Germinal center (tissue), 1 donor: ENCODE measurements around the gene SLC30A5.
"Not testable (repeated sequence)": the region's sequence is repeated elsewhere in the genome, so short reads cannot be mapped to it uniquely, and the experiment has no call there.

ENCODE experiments used
- DNase-seq: peaks from one replicate; pipeline ENCODE4 v3.0.0; 2012; ENCODE audit warnings: mixed read lengths, low spot score

Gene SLC30A5

GRCh38 chr5:69093771-69094482 lies at the start of gene SLC30A5:
Gene SLC30A5, plus strand, starts transcription at chr5:69094014. Its CDS starts 242 bp downstream, at chr5:69094256.
- peak; percentile 97 for DNase-seq

GRCh38 chr5:69045213-69045612 lies 48.6 kb upstream of the SLC30A5 start:
- DNase-seq, result not testable (repeated sequence)

GRCh38 chr5:69046375-69046957 lies 47.3 kb upstream of the SLC30A5 start:
- DNase-seq, result no peak

DNA sequence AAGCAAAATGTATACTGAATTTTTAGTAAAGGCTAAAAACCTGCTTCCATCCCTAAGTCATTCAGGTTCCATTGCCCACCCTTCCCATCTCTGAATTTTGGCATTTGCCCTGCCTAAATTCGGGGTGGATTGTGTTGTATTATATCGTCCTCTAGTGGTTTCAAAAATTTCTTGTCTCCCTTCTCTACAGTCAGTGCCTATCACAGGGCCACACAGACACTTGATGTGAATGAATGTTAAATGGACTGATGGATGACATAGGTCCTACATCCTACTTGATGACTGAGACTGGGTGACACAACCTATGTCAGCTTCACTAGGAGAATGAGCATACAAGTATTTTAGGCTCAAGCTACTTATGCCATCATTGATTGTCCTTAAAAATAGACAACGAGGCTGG lies 45.6 kb upstream of the SLC30A5 start:
- DNase-seq, result no peak

GRCh38 chr5:69049151-69049550 lies 44.7 kb upstream of the SLC30A5 start:
- no peak for DNase-seq

DNA sequence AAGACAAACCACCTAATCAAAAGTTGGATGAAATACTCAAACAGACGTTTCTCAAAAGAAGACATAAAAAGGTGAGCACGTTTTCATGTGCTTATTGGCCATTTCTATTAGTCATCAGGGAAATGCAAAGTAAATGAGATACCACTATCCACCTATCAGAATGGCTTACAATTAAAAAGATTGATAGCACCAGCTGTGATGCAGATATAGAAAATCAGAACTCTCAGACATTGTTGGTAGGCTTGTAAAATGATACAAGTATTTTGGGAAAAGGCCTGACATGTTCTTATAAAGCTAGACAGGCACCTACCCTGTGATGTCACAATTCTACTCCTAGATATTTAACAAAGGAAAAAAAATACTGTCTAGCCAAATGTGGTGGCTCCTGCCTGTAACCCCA lies 44.0 kb upstream of the SLC30A5 start:
- no peak for DNase-seq

- no peak for DNase-seq
Observed at GRCh38 chr5:69050214-69050613, 43.6 kb upstream of the SLC30A5 start.

DNA sequence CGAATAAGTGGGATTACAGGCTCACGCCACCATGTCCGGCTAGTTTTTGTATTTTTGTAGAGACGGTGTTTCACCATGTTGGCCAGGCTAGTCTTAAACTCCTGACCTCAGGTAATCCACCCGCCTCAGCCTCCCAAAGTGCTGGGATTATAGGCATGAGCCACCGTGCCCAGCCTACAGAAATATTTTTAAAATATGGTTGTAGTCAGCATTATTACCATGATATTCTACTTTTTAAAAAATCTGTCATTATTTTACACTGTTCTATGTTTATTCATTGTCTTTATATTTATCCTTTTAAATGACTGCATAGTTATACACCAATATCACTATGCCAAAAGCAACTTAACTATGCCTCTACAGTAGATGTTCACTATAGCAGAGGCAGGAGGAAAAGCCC lies 41.6 kb upstream of the SLC30A5 start:
- DNase-seq, result no peak

- no peak for DNase-seq
Observed at GRCh38 chr5:69074664-69075521, 18.9 kb upstream of the SLC30A5 start.

DNA sequence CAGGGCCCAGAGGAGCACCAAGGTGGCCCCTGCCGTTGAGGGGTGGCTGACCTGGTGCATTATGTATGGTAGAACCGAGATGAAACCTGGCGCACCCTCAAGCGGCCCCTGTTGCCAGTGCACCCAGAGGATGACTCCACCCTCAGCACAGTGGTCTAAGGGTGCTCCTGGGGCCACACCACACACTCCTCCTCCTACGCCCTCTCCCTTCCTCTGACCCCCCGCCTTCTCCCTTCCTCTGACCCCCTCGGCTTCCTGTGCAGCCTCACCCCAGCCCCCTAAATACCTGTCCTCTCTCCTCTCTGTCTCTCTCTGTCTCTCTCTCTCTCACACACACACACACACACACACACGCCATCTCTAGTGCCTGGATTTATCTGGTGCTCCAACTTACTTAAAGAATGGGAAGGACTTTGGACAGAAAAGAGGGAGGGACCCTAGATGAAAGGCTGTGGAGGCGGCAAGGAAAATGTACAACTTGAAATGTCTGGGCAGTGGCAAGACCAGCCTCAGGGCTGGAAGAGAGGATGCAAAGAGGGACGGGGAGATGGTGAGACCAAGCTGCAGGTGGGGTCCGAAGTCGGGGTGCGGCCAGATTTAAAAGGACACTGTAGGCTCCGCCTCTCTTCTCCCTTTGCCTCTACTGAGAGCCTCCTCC lies 18.2 kb upstream of the SLC30A5 start:
- no peak for DNase-seq

DNA sequence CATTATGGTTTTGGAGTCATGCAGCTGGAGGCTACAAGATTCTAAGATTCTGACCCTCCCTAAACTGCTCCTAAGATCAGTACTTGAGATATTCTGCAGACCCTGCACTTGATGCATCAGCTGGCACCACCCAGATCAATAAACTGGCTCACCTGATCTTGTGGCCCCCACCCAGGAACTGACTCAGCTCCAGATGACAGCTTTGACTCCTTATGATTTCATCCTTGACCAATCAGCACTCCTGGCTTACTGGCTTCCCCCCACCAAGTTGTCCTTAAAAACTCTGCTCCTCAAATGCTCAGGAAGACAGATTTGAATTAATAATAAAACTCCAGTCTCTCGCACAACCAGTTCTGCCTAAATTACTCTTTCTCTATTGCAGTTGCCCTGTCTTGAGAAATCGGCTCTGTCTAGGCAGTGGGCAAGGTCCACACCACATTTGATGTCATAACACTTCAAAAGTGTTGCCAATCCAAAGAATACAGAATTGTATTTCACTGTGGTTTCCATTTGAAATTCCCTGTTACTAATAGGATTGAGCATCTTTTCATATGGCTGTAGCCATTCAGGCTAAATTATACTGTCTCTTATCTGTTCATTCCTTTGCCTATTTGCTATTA lies 14.8 kb upstream of the SLC30A5 start:
- no peak for DNase-seq

GRCh38 chr5:69079556-69079955 lies 14.3 kb upstream of the SLC30A5 start:
- DNase-seq, result no peak

GRCh38 chr5:69083412-69083811 lies 10.4 kb upstream of the SLC30A5 start:
- DNase-seq, result no peak

DNA sequence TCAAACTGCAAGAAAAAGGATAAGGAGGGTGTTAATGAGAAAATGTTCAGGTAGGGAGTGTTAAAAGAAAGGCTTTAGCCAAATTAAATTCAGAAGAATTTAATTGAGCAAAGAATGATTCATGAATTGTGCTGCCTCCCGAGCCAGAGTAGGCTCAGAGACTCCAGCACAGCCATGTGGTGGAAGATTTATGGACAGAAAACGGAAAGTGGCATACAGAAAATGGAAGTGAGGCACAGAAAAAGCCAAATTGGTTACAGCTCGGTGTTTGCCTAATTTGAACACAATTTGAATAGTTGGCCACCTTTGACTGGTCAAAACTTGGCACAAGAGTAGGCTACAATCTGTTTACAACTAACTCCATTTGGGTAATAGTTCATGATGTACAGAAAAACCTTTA lies 9.6 kb upstream of the SLC30A5 start:
- no peak for DNase-seq

DNA sequence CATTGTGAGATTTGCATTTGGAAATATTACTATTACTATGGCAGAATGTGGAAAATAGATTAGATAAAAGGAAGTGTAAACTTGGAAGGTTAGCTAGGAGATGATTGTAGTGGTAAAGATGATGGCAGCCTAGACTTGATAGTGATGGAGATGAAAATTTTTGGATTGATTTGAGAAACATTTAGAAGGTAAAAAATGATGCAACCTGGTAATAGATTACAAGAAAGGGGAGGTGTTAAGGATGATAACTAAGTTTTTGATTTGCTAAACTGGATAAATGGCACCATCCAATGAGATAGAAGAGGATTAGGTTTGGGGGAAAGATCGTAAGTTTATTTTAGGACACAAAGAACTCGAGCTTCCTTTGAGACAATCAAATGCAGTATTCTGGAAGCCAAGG lies 8.9 kb upstream of the SLC30A5 start:
- no peak for DNase-seq

GRCh38 chr5:69086206-69086605 lies 7.6 kb upstream of the SLC30A5 start:
- no peak for DNase-seq

DNA sequence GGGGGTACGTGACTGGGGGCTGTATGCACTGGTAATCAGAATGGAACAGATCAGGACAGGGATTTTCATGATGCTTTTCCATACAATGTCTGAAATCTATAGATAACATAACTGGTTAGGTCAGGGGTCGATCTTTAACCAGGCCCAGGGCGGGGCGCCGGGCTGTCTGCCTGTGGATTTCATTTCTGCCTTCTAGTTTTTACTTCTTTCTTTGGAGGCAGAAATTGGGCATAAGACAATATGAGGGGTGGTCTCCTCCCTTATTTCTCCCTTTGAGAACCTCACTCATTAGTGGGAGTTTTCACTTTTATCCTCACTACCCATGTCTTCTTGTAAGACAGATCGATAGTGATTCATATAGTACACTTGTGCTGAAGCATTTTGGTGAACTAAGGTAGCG lies 5.8 kb upstream of the SLC30A5 start:
- not testable (repeated sequence) for DNase-seq

- no peak for DNase-seq
Observed at GRCh38 chr5:69090158-69090557, 3.7 kb upstream of the SLC30A5 start.

GRCh38 chr5:69091771-69092170 lies 2.0 kb upstream of the SLC30A5 start:
- DNase-seq, result no peak

DNA sequence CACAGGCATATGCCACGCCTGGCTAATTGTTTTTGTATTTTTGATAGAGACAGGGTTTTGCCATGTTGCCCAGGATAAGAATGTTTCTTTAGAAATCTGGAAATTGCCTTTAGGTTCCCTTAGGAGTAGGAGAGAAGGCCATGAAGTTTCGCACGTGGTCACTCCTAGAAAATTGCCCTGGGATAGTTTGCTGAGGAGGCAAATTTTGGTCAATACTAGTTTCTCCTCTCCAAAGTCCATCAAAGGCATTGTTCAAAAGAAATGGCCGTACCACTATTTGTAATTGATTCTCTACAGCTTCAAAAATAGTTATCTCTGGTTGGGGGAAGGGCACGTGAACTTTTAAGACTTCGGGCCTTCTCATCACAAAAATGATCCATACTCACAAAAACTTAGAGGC lies 845 bp upstream of the SLC30A5 start:
- DNase-seq, result no peak

DNA sequence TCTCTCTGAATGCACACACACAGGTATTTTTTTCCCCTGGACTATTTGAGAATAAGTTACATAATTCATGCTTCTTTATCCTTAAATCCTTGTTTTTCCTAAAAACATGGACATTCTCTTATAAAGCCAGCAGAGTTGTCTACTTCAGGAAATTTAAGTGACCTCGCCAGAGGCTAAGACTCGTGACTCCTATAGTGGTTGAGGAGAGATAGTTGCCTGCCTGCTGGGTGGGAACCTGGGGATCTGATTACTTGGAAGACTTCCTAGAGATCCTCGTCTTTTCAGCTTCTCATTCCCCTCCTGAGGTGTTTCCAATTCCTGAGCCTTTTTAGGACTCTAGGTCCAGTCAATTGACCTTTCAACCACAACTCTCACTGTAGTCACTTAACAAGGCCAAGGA lies 5.5 kb downstream of the SLC30A5 start:
- DNase-seq, result no peak

DNA sequence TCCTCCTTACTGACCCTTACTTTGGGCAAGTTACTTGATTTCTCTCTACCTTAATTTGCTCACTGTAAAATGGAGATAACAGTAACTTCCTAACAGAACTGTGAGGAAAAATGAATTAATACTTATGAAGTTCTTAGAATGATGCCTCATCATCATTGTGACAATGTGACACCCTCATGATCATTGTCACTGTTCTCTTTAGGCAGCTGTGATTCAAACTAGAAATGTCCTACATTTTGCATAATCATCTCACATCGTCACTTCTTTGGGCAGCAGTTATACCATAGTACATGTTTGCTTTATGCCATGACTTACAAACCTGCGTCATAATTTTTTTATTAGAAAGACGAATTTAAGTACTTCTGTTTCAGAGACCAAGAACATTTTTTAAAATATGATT lies 9.7 kb downstream of the SLC30A5 start:
- DNase-seq, result no peak
